Stimulated activated CD8-positive, alpha-beta memory T cell treated with anti-CD3 and anti-CD28 coated beads, Interleukin-12 subunit alpha, Interleukin-12 subunit beta, amount 100 ng/mL, for 24 hours (primary cell): ENCODE data around the gene MKX.

ENCODE experiments used
- DNase-seq: peaks from one replicate; pipeline ENCODE4 v3.0.0-alpha.2; 2020; ENCODE audit errors: extremely low read depth

The MKX gene

GRCh38 chr10:27745732-27746396 is at the start of gene MKX:
MKX (minus strand) TSS chr10:27745819; CDS start chr10:27743415, 2,404 bp downstream.
- no peak for DNase-seq

DNA sequence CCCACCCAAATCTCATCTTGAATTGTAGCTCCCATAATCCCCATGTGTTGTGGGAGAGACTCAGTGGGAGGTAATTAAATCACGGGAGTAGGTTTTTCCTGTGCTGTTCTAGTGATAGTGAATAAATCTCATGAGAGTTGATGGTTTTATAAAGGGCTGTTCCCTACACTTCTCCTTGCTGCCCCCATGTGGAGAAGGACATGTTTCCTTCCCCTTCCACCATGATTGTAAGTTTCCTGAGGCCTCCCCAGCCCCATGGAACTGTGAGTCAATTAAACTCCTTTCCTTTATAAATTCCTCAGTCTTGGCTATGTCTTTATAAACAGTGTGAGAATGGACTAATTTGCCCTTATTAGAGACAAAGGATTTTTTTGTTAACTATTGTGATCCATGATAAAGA is 48.5 kb upstream of the MKX start:
- no peak for DNase-seq

GRCh38 chr10:27792216-27792615 is 46.6 kb upstream of the MKX start:
- no peak for DNase-seq

DNA sequence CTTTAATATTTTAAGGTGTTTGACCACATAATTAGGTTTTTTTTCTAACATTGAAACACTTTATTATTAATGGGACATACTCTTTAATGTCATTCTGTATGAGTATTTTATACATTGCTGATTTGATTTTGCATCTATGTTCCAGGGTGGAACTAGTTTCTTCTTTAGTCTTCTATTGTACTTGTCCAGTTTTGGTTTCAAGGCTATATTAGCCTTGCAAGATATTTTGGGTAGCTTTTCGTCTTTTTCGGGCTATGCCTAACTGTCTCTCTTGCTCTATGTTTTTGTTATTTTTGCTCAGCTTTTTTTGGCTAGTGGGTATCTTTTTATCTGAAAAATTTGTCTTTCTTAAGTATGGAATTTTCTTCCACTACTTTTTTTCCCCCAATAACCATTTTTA is 38.7 kb upstream of the MKX start:
- no peak for DNase-seq

DNA sequence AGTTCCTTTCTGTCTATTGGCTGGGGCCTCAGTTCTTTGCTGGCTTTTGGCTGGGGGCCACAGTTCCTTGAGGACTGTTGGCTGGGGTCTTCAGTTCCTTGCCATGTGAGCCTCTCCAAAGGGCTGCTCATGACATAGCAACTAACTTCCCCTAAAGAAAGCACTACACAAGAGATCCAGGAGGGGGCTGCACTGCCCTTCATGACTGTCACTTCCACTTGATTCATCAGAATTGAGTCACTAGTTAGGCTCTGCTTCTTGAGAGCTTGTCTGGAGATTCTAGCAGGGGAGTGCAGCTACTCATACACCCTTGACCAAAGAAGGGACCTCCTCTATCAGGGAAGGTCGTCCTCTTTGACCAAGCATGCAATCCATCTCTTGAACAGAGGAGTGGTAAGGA is 38.0 kb upstream of the MKX start:
- no peak for DNase-seq

- no peak for DNase-seq
Measured at GRCh38 chr10:27779462-27780015, 33.9 kb upstream of the MKX start.

DNA sequence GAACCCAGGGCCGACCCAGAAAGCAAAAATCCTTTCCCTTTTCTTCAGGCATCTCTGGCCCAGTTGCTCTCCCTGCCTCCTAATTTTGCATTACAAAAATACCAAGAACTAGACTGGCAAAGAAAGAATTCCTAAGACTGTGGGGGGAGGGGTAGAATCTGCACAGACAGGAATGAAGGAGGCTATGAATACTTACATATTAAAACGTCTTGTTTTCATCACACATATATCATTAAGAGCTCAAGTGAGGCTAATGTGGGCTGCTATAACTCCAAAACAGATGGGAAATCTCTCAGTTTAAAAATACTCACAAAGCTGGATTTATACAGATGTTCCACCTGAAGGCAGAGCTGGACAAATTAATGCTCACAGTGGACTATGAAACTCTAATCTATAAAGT is 29.2 kb upstream of the MKX start:
- DNase-seq = no peak

- DNase-seq = no peak
Measured at GRCh38 chr10:27771231-27771630, 25.6 kb upstream of the MKX start.

DNA sequence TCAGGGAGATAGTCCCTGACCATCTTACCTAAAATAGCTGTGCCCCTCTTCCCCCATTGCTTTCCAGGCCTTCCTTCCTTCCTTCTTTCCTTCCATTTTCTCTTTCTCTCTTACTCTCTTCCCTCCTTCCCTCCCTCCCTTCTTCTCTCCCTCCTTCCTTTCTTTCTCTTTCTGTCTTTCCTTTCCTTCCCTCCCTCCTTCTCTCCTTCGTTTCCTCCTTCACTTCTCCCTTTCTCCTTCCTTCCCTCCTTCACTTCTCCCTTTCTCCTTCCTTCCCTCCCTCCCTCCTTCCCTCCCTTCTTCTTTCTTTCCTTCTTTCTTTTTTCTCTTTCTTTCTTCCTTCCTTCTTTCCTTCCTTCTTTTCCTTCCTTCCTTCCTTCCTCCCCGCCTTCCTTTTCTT is 24.6 kb upstream of the MKX start:
- no peak for DNase-seq

GRCh38 chr10:27760867-27761266 is 15.2 kb upstream of the MKX start:
- DNase-seq = no peak

DNA sequence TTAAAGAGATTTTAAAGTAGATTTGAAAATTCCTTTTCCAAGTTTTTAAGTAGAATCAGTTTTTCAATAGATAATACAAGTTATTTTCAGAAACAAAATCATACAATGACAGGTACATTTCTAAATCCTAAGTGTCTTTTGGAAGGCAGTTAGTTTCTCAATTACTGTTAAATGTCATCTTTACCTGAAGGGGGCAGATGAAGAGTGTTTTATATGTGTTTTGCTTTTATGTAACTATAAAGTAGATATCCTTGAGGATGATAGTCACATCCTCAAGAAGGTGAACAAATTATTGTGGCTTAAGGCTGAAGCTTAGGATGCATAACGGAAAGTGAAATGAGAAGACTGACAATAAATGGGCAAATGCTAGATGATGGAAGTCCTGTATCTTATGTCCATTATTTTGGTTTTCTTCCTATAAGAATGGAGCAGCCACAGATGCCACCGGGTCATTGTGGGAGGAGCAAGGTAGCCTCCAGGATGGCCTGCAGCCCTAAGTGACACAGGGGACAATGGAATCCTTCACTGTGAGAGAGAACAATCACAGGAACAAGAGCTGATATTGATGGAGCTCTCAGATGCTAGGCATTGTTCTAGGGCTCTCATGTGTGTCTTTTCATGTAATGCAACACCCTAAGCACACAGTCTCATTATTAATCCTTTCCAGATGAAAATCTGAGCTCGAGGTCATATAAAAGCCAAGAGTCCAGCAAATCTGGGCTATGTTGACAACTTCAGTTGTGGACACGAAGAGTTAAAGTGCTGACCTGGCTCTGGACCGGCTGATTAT is 14.1 kb upstream of the MKX start:
- DNase-seq = no peak

DNA sequence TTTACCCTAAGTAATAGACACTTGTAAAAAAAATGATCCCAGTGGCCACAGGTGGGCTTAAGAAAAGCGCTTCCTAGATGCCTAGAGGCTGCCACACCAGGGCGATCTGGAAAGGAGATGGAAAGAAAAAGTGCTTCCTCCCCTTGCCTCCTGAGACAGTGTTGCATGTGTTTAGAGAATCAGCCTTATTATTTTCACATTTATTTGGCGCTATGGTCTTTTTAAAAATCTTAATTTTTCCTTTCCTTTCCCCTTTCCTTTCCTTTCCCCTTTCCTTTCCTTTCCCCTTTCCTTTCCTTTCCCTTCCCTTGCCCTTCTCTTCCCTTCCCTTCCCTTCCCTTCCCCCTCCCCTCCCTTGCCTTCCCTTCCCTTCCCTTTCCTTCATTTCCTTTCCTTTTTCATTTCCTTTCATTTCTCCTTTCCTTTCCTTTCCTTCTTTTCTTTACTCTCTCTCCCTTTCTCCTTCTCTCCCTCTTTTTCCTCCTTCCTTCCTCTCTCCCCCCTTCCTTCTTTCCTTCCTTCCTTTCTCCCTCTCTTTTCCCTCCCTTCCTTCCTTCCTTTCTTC is 7.1 kb upstream of the MKX start:
- no peak for DNase-seq

- no peak for DNase-seq
Measured at GRCh38 chr10:27748601-27749000, 3.0 kb upstream of the MKX start.

DNA sequence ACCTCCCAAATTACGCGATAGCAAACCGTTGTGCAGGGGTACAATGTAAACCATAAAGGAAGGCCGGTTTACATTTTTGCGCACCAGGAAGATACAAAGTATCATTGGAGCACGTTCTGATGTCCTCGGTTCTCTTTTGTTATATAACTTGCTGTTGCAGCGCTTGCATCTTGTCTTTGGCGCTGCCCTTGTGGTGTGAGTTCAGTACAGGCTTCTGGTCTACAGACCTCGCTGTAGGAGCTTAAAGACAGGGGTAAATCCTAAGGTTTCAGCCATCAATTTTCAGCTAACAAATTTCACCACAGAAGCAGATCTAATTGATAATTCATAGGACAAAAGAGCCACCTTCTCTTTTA is 1.5 kb upstream of the MKX start:
- DNase-seq = no peak

DNA sequence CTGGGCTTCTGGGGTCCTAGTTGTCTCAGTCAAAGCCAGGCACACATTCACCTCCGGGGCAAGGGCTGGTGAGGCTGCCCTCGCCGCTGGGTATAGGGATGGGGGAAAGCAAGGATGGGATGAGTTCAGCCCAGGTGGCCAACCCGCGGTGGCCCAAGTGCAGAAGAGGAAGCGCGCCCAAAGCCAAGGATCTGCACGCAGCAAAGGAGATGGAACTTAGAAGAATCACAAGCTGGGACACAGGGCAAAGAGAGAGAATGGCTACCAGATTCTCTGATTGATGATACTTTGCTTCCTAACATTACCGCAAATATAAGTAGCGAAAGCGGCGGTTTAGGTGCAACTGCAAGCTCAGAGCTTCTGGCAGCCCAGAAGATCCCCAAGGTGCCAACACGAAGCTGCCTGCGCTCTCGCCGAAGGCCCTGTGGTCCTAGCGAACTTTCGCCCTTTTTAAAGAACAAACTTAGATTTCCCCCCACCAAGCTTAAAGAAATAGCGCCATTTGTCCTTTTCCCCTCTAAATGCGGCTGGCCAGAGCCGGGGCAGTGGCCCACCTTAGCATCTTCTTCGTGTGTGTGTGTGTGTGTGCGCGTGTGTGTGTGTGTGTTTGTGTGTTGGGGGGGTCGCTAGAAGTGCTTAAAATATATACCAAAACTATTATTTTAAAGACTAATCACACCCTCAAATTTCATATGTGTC is 927 bp upstream of the MKX start:
- DNase-seq = no peak

- DNase-seq = no peak
Measured at GRCh38 chr10:27744802-27745731, 552 bp downstream of the MKX start.

DNA sequence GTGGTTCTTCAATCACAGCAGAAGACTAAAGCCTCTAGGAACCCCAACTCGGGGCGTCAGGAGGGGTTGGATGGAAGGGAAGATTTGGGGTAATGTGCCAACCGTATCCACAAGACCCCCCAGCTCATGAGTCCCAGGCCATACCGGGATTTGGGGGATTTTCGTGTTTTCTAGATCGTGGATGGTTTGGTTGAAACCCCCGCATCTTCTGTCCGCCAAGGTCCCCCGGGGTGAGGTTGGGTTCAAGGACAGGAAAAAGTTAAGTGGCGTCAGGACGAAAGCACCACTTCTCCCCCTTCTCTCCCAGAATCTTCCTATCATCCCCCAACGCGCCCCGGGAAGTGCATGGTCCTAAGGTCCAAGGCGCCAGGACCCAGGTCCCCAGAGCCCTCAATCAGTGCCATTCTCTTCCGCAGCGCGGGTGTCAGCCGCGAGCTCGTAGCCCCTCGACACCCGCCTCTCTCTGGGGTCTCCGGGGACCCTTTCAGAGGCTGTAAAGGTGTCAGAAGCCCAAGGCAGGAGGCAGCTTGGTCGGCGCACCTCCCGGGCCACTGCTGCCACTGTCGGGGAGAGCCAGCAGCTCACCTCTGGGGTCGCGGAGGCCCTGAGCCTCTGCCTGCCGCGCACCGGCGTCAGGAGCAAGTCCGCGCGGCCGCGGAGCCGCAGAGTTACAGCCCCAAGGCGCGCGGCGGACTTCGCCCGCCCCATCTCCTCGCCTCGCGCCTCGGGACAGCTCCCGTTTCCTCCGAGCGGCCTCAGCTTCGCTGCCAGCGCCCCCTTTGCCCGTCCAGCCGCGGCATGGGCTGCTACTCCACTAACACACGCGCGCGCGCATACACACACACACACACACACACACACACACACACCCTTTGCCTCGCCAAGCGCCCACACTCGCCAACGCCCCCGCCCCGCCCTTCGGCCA is 1.5 kb downstream of the MKX start:
- DNase-seq = no peak

DNA sequence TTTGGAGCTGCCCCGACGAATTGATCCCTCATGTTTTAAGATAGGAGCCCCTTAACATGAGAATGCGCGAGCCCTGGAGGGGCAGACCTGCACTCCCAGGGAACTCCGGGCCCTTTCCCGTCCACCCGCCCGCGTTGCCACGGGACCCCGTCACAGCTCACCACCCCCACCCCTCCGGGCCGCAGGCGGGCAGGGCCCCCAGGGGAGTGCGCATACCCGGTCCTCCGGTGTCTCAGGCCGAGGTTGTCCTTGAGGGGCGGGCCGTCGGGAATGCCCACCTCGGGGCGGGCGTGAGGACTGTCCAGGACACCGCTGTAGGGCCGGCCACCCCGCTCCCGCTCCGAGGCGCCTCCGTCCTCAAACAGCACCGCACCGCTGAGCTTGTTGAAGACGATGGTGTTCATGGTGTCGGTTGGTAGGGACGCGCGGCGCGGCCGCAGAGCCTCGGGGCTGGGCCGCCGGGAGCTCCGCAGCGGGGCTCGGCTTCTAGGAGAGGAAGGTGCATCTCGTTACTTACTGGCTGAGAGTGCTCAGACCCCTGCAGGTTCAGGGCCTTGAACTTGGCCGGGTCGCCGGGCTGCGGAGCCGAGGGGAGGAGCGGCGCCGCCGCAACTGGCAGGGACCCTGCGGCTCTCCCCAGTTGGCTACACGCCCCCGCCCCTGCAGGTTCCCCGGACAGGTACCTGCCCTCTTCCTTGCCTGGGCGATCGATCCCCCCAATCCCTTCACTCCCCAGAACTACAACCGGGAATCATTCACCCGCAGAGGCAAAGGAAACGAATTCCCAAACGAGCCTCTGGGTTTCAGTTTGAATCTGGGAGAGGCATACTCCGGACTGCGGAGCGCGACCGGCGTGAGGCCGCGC is 2.4 kb downstream of the MKX start:
- no peak for DNase-seq
